AG04449 (cell line): Measurements from ENCODE around the gene HS3ST3B1.

Experiments
- CTCF ChIA-PET: fragments of 350-600 bp; formaldehyde crosslinking; extraction: SDS; loops from one replicate; lab custom pipeline; 2021; ENCODE audit warnings: antibody characterized with exemption; lab: Yijun Ruan, JAX
- POLR2A ChIA-PET: fragments of 400-600, 350-600 bp; formaldehyde crosslinking; extraction: SDS; loops from one replicate; lab custom pipeline; 2020; ENCODE audit warnings: antibody characterized with exemption, inconsistent platforms; lab: Yijun Ruan, JAX
- DNase-seq: peaks from one replicate; pipeline ENCODE4 v3.0.0-alpha.2; 2010; ENCODE audit warnings: low read depth, low spot score
- H3K4me3 ChIP-seq: 2 replicates; pipeline ENCODE4 v1.5.1; 2011; ENCODE audit warnings: low read depth, mild to moderate bottlenecking, control low read depth, low read length
- CTCF ChIP-seq: IDR thresholded peaks from one replicate; pipeline ENCODE4 v1.5.1; 2011; ENCODE audit warnings: mild to moderate bottlenecking, moderate library complexity, low read length, control low read depth, inconsistent platforms; ENCODE audit not compliant: insufficient read depth; ENCODE audit errors: missing control alignments

Gene HS3ST3B1

DNA sequence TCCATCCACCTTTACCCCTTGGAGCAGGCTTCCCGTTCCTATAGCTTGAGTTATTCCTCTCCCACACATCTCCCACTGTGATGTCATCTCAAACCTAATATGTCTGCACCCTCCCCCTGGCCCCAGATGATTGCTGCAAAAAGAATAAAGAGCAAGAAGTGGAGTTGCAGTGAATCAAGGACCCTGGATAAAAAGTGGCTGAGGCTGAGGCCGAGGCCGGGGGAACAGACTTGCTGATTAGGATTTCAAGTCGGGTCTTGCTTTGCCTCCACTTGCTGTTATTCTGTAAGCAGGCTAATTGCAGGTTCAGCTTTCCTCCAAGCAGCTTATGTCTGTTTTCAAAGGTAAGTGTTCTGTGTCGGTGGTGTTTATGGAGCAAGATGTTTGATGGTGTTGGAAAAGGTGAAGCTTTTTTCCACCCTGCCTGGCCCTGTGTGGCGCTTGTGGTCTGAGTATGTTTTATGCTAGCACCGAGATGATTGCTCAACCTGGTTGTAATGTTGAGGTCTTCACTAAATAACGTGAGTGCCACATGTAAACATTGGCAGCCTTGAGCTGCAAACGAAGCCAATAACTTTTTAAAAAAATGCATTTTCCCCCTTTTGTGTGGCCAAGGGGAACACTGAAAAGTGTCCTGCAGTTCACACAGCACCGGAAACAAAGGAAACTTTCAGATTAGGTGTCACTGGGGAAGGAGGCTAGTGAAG, 15.4 kb downstream of the HS3ST3B1 start:
- no peak for TF ChIP-seq CTCF
- no peak for DNase-seq
- POLR2A ChIA-PET: no interaction called here
- CTCF ChIA-PET: interaction anchor here (1.0 to 4.5 kb wide), 3 partner anchors 610 to 1286 kb away, joined by 3 to 22 read pairs (median 4); no protein-coding TSS in a partner anchor
- no peak overlapping the region for H3K4me3 ChIP-seq

DNA sequence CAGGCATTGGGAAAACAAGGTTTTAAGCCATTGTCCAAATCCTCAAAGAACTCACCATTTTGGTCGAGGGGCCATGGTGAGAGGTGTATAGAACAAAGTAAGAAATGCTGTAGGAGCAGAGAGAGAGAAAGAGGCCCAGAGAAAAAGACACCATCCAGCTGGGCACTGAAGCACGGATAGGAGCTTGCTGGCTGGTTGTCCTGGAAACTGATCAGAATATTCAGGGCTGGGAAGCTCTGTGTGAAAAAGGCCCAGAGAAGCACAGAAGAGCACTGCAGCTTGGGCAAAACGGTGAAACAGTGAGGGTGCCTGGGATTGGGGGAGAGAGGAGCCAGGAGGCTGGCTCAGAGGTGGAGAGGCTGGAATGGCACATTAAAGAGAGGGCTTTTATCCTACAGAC, 16.5 kb downstream of the HS3ST3B1 start:
- ChIA-PET CTCF (interaction anchor here (1.0 to 4.5 kb wide), 2 partner anchors 609 to 1287 kb away, joined by 4 to 22 read pairs; no protein-coding TSS in a partner anchor), POLR2A (interaction anchor here (0.9 to 1.0 kb wide), 2 partner anchors 8 to 16 kb away, joined by 3 read pairs; partner anchors contain the start of gene HS3ST3B1)
- H3K4me3 ChIP-seq: no peak overlapping the region
- DNase-seq: no peak
- TF ChIP-seq CTCF: no peak

DNA sequence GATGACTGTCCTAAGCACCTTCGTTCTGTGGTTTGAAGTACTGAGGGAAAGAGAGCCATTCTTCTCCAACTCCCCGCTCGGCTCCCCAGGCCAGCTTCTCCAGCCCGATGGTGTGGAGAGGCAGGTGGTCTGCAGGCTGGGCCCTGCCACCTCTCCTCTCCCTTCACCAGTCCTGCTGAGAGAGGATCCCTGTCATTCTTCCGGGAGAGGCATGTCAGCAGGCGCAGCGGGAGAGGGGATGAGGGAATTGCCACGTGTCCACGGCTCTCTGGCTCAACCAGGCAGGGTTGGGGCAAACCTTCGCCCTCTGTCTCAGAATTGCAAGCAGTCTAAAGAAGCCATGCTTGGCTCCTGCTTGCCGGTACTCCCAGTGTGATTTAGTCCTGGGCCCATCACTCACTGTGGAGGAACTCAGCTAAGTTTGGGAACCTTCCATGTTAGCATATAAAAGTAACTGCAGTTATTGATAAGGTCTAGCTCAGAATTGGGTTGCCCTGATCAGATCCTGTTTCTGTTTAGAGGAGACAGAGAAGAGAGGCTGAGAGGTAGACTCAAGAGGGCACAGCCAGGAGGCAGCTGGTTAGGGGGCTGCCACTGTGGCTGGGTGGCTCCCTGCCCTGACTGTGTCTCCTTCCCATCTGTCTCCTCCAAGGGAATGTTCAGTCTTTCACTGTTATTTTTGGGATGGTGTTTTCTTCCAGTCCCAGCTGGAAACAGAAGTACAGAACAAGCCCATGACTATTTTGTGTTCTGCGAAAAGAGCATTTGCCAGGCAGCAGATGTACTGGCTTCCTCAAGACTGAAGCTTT, 17.4 kb downstream of the HS3ST3B1 start:
- H3K4me3 ChIP-seq: no peak overlapping the region
- ChIA-PET CTCF (interaction anchor here (1.2 to 4.5 kb wide), 3 partner anchors 12 to 608 kb away, joined by 3 to 22 read pairs (median 5); no protein-coding TSS in a partner anchor), POLR2A (interaction anchor here (0.6 to 0.8 kb wide), 2 partner anchors 9 to 14 kb away, joined by 3 to 5 read pairs; no protein-coding TSS in a partner anchor)
- TF ChIP-seq CTCF: no peak
- DNase-seq: no peak

- ChIA-PET CTCF (interaction anchor here (1.2 to 4.5 kb wide), 3 partner anchors 12 to 607 kb away, joined by 3 to 22 read pairs (median 5); no protein-coding TSS in a partner anchor), POLR2A (interaction anchor here (0.6 to 0.8 kb wide), 2 partner anchors 9 to 14 kb away, joined by 3 to 5 read pairs; no protein-coding TSS in a partner anchor)
- TF ChIP-seq CTCF: no peak
- DNase-seq: no peak
- H3K4me3 ChIP-seq: no peak overlapping the region
Measured at GRCh38 chr17:14318918-14319205, 18.0 kb downstream of the HS3ST3B1 start.

- H3K4me3 ChIP-seq: no peak overlapping the region
- POLR2A ChIA-PET: no interaction called here
- no peak for TF ChIP-seq CTCF
- CTCF ChIA-PET: interaction anchor here (4.5 kb wide), 1 partner anchor 606 kb away, joined by 22 read pairs; no protein-coding TSS in a partner anchor
- DNase-seq: no peak
Measured at GRCh38 chr17:14320098-14320497, 19.2 kb downstream of the HS3ST3B1 start.
